Epidermal melanocyte (primary cell): ENCODE data around the gene CHPF2.

Source experiments
- DNase-seq: peaks from one replicate; pipeline ENCODE4 v3.0.0; 2011; ENCODE audit warnings: low spot score; ENCODE audit not compliant: insufficient read length

Gene CHPF2

DNA sequence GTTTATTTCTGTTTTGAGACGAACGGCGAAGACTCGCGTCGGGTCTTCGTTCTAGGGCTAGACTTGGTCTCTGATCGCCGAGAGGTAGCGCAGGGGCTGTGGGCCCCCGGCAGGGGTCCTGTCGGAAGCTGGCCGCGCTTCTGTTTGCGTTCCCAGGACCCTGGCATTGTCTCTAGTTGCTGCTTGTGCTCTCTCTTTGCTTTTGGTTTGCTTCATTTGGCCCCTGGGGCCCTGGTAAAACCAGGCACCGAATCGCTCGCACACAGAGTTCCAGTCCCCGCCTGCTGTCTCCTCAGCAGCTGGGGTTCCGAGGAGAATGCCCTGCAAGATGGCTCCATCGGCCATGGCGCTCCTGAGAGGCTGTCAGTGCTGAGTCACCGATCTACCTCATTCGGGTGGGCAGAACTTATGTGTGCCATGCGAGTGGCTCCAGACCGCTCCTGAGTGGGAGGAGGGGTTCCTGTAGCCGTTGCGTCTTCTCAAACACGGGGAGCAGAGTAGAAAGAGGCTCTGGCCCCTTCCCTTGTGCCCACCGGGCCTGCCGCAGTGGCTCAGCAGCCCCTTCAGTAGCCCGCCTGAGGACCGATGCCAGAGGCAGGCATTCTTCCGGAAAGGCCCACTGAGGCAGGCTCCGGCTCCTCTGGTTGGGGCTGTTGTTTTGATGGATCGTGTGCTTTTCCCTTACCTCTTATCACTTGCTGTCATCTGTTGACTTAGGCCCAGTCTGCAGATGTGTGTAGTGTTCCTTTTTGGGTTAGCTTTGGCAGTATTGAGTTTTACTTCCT lies 826 bp downstream of the CHPF2 start:
- peak; percentile 71 for DNase-seq

DNA sequence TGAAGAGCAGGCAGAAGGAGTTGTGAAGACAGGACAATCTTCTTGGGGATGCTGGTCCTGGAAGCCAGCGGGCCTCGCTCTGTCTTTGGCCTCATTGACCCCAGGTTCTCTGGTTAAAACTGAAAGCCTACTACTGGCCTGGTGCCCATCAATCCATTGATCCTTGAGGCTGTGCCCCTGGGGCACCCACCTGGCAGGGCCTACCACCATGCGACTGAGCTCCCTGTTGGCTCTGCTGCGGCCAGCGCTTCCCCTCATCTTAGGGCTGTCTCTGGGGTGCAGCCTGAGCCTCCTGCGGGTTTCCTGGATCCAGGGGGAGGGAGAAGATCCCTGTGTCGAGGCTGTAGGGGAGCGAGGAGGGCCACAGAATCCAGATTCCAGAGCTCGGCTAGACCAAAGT lies 1.5 kb downstream of the CHPF2 start:
- no peak for DNase-seq

DNA sequence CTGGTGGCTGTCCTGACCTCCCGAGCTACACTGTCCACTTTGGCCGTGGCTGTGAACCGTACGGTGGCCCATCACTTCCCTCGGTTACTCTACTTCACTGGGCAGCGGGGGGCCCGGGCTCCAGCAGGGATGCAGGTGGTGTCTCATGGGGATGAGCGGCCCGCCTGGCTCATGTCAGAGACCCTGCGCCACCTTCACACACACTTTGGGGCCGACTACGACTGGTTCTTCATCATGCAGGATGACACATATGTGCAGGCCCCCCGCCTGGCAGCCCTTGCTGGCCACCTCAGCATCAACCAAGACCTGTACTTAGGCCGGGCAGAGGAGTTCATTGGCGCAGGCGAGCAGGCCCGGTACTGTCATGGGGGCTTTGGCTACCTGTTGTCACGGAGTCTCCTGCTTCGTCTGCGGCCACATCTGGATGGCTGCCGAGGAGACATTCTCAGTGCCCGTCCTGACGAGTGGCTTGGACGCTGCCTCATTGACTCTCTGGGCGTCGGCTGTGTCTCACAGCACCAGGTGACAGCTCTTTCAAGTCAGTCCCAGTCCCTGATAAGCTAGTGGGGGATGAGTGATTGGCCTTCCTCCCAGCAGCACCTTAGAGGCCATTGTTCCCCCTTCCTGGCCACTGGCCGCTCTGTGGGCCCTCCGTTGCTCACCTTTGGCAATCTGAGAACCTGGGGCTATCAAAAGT lies 3.0 kb downstream of the CHPF2 start:
- DNase-seq, result no peak

DNA sequence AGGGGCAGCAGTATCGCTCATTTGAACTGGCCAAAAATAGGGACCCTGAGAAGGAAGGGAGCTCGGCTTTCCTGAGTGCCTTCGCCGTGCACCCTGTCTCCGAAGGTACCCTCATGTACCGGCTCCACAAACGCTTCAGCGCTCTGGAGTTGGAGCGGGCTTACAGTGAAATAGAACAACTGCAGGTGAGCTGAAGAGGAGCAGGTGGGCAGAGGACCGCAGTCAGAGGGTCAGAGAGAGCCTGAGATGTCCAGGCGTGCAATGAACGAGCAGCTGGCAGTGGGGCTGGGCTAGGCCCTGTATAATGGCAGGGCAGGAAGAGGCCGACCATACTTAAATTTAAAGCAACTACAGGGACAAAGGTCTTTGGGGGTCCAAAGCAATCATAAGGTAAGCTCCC lies 4.1 kb downstream of the CHPF2 start:
- no peak for DNase-seq

DNA sequence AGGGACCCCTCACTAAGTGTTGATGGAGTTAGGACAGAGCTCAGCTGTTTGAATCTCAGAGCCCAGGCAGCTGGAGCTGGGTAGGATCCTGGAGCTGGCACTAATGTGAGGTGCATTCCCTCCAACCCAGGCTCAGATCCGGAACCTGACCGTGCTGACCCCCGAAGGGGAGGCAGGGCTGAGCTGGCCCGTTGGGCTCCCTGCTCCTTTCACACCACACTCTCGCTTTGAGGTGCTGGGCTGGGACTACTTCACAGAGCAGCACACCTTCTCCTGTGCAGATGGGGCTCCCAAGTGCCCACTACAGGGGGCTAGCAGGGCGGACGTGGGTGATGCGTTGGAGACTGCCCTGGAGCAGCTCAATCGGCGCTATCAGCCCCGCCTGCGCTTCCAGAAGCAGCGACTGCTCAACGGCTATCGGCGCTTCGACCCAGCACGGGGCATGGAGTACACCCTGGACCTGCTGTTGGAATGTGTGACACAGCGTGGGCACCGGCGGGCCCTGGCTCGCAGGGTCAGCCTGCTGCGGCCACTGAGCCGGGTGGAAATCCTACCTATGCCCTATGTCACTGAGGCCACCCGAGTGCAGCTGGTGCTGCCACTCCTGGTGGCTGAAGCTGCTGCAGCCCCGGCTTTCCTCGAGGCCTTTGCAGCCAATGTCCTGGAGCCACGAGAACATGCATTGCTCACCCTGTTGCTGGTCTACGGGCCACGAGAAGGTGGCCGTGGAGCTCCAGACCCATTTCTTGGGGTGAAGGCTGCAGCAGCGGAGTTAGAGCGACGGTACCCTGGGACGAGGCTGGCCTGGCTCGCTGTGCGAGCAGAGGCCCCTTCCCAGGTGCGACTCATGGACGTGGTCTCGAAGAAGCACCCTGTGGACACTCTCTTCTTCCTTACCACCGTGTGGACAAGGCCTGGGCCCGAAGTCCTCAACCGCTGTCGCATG lies 5.2 kb downstream of the CHPF2 start:
- DNase-seq, result no peak

DNA sequence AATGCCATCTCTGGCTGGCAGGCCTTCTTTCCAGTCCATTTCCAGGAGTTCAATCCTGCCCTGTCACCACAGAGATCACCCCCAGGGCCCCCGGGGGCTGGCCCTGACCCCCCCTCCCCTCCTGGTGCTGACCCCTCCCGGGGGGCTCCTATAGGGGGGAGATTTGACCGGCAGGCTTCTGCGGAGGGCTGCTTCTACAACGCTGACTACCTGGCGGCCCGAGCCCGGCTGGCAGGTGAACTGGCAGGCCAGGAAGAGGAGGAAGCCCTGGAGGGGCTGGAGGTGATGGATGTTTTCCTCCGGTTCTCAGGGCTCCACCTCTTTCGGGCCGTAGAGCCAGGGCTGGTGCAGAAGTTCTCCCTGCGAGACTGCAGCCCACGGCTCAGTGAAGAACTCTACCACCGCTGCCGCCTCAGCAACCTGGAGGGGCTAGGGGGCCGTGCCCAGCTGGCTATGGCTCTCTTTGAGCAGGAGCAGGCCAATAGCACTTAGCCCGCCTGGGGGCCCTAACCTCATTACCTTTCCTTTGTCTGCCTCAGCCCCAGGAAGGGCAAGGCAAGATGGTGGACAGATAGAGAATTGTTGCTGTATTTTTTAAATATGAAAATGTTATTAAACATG lies 6.0 kb downstream of the CHPF2 start:
- no peak for DNase-seq

DNA sequence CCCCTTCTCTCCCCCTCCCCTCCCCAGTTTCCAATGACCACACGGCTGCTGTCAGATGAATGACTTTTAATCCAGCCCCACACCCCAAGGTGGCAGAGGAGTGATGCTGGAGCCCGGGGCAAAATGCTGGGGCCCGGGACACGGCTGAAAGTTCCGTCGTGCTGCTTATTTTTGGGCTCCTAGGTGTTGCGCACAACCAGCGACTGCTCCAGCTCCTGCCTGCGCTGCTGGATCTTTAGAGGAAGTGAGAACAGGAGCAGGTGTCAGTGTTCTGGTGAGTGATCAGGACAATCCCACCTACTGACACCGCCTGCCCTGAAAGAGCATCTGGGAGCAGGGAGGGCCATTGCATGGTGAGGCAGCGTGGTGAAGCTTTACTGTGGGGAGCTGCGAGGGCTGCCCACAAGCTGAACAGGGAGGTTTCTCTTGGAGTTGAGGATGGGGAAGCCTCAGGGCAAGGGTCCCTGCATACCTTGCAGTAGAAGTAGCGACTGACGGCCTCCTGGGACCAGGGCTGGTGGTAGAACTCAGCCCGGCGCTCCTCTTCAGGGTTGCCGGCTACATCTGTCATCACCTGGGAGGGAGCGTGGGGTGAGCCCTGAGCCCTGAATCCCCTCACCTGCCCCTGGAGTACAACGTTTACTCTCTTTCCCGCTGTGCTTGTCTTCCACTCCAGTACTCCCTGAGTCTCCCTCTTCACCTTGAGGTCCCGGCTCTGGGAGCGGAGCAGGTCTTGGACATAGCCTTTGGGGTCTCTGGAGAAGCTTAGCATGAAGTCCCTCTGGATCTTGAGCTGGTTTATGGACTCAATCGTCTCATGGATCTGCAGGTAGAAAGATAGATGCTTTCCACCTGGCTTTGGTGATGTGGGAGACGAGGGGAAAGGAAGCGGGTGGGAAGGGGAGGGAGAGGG lies 6.9 kb downstream of the CHPF2 start:
- DNase-seq, result no peak

DNA sequence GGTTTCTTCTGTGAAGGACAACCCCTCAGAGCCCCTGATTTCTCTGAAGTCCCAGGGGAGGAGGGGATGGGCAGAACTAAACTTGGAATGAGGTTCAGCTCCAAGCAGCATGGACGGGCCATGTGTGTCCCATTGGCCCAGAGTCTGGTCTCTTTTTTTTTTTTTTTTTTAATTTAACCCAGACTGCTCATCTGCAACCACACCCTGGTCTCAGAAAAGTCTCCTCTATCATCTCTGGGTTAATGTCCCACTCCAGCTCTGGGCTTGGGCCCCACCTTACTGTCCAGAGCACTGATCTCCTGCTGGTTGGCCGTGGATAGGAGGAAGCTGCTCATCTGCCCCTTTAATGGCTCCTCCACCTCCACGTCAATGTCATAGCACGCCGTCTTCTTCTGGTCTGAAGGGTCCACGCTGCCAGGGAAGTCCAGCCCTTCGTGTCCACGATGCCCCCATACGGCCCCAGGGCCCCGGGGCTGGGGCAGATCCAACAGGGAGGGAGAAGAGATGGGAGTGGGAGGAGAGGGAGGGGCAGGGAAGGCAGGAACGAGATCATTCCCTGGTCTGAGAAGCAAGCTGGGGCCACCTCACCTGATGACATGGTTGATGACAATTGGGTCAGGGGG lies 7.7 kb downstream of the CHPF2 start:
- DNase-seq, result no peak

DNA sequence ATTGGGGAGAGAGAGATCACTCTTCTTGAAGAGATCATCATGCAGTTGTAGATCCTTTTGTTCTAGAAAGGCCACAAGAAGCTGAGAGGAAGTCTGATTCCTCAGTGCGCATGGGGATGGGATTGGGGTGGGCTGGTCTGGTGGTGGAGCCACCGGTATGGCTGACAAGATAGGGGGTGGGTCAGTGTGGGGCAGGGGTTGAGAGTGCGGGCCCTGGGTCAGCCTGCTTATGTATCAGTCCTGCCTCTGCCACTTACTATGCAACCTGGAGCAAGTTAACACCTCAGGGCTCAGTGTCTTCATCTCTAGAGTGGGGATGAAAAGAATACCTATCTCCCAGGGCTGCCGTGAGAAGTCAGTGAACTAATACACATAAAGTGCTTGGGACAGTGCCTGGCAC lies 8.3 kb downstream of the CHPF2 start:
- DNase-seq, result no peak

DNA sequence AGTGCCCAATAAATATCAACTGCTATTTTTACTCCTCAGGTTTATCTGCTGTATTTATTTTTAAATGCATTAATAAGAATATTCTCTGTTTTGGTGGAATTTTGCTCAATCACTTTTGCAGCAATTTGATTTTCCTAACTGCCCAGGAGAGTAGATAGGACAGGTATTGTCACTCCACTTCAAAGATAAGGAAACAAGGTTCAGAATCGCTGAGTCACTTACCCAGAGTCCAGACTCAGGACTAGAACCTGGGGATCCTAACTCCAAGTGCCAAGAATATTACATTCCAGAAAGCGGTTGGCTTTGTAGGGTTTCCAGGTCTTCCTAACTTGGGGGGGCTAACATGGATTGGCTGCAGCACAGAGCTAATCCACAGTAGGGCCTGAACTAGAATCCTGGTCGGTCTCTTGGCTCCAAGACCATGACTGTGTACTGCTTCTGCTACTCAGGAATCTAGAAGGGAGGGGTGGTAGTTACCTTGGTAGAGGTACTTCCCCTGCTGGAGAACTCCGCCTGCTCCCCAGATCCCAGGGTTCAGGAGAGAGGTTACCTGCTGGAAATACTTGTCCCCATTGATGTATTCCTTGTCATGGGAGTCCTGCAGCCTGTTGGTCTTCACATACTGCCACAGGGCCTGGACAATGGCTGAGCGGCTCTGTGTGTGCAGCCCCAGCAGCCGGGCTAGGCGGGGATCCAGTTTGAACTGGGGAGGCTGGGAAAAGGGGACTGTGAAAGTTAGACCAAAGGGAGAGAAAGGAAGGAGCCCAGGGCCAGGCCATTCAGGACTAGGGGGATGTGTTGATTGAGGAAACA lies 8.9 kb downstream of the CHPF2 start:
- no peak for DNase-seq

DNA sequence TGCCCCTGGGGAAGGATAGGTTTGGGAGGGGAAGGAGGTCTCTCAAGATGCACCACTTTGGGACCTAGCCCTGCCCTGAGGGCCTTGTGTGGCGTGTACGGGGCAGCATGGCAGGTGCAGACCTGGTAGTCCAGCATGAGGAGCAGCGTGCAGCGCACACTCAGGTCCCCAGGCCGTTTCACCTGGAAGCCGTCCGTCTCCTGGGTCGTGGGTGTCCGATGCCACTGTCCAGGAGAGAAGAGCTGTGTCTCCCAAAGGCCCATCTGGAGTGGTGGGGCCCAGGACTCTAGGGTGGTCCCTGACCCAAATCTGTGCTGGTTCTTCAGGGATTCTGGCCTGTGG lies 9.4 kb downstream of the CHPF2 start:
- no peak for DNase-seq

DNA sequence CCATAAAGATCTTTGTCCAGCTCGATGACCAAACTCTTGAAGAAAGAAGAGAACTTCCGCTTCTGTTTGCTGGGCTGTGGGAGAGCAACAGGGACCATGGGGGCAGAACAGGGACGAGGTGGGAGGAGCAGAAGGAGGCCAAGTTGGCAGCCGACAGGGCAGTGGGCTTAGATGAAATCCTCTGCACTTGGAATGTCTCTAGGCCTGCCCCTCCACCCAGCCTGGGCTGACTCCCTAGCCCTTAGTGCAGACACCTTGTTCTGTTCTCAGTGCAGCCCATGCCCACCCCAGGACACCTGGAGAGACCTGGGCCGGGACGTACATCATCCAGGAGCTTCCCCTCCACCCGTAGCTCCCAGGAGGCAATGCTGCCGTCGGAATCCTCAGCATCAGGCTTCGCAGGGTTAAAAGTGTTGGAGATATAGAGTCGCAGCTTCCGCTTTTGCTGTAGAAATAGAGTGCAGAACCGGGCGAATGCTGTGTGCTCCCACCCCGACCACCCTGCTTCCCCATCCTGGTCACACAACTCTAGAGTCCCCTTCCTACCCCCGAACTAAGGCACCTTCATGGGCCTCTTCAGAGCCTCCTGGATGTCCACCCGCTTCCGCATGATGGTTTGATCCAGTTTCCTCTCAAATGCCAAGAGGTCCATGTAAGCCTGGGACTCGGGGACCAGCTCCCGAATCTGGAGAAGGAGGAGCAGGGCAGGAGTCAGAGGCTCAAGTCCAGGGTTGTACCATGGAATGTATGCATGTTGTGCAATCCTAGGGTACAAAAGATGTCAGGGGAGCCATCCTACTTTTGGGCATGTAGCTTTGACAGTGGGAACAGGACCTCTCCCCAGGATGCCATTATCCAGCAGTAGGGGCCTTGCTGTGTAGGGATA lies 10.1 kb downstream of the CHPF2 start:
- DNase-seq, result no peak

DNA sequence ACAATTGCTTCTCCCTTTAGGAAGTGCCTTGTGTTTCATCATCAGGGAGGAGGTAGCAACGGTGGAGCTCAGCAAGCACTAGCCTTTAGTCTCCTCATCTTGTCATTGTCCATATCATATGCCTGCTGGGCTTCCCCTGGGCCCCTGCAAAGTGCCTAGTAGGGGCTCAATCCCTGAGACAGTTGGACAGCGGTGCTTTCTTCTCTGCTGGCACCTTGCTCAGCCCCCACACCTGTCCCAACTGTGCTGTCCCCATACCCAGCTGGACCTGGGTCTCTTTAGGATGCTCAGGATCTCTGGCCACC lies 10.7 kb downstream of the CHPF2 start:
- DNase-seq, result no peak

DNA sequence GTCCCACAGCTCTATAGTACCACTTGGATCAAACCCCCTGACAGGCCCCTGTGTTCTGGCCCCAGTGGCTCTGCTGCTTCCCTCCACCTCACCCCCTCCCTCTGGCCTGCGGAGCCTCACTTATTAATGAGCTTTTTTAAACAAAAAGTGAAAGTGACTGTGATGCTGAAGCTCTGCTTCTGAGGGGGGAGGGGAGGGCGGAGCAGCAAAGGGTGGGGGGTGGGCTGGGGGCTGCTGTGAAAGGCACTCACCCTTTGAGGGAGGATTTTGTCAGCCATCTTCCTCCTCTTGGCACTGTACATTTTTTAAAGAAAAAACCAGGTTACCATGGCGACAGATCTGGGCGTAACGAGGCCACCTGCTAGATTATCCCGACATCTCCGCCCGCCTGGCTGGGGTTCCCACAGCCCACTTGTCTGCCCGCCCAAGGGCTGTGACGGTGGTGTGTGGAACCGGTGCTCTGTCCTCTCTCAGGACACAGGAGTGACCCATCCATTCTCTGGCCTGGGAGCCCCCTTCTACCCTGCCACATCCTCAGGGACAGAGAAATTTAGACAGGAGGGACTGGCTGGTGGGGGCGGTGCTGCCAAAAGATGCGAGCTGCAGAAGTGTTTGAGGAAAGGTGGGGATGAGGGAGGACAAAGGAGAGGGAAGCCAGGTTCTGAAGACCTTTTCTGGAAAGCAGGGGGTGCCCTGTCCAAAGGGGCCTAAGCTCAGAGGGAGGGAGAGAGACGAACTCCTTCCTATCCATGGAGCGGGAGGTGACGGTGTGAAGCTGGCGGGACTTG lies 11.3 kb downstream of the CHPF2 start:
- DNase-seq, result no peak

DNA sequence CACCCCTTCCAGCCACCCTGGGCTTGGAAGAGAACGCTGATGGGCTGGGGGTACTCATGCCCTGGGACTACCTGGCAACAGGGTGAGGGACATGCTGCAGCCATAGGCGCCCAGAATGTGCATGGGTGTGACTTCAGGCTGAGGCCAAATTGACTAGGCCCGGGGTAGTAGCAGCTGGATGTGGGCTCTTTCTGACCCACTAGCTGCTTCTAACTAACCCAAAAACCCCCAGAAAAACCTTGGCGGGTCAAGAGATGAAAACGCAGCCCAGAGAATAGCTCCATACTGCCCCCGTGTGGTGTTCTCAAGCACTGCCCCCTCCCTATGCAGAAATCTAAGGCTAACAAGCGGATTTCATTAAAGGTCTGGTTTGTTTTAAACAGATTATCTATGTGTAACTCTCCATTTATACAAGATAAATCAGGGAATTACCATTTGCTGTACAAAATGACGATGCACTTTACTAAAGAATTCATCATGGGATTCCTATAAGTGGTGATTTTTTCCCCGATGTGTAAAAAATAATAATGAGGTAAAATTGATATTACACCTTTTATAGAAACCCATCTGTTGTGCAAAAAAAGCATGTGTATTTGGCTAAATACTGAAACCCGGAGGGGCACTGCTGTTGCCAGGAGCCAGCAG lies 12.0 kb downstream of the CHPF2 start:
- peak; percentile 85 for DNase-seq

DNA sequence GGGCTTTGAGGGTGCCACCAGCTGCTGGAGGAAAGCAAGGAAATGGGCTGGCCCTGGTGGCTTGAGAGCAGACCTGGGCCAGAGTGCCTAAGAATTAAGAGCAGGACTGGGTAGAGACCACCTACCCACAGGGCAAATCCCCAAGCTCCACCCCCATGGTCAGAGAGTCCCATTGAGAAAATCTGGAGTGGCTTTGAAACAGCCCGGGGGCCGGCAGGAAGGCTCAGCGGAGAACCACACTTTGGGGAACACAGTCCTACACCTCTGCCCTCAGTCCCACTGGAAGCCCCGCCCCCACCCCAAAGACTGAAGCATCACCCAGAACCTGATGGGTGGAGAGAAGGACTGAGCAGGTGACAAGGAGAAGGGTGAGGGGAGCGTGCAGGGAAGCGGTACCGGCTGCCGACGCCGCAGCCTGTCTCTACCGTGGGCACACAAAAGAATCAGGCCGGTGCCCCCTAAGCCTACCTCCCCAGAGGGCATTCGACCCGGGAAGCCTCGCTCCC lies 12.6 kb downstream of the CHPF2 start:
- no peak for DNase-seq
